Measurements from ENCODE around the gene RSU1. TPM values are rescaled to one million over a fixed set of nuclear protein-coding genes. Genes with fewer than 3 reads are reported as not detected.

The RSU1 gene
- total RNA-seq, 1 donor from 2014 or later: 77.8 TPM

DNA sequence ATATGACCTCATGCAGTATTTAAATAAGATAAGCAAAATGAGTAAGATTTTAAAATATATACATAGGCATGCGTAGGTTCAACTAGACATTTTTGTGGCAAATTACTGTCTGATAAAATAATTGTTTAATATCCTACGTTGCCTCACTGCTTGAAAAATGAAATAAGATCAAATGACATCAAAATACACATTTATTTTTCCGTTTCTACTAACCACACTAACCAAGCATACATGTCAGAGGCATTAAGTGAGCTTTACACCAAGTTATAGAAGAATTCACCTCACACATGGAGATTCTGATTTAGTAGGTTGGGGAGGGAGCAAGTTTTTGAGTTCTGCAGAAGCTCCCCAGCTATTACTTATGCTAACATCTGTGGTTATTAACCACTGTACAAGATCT lies 66.8 kb downstream of the RSU1 start:
- Histone ChIP-seq H3K27me3 (no peaks in the 10 kb centered on the region), H3K4me3 (no peak overlapping the region), H3K9me3 (no peaks in the 10 kb centered on the region), H3K4me1 (no peaks in the 10 kb centered on the region), H3K36me3 (peaks cover 52% of the 10 kb centered on the region), H3K27ac (no peak overlapping the region)
- TF ChIP-seq, protein P1, sequence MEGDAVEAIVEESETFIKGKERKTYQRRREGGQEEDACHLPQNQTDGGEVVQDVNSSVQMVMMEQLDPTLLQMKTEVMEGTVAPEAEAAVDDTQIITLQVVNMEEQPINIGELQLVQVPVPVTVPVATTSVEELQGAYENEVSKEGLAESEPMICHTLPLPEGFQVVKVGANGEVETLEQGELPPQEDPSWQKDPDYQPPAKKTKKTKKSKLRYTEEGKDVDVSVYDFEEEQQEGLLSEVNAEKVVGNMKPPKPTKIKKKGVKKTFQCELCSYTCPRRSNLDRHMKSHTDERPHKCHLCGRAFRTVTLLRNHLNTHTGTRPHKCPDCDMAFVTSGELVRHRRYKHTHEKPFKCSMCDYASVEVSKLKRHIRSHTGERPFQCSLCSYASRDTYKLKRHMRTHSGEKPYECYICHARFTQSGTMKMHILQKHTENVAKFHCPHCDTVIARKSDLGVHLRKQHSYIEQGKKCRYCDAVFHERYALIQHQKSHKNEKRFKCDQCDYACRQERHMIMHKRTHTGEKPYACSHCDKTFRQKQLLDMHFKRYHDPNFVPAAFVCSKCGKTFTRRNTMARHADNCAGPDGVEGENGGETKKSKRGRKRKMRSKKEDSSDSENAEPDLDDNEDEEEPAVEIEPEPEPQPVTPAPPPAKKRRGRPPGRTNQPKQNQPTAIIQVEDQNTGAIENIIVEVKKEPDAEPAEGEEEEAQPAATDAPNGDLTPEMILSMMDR (IDR thresholded peaks at IDR 0.05): no peak
- intact Hi-C loops (cut with DNase I): no loop called here
- DNase-seq: no peak
- ATAC-seq: no peak

DNA sequence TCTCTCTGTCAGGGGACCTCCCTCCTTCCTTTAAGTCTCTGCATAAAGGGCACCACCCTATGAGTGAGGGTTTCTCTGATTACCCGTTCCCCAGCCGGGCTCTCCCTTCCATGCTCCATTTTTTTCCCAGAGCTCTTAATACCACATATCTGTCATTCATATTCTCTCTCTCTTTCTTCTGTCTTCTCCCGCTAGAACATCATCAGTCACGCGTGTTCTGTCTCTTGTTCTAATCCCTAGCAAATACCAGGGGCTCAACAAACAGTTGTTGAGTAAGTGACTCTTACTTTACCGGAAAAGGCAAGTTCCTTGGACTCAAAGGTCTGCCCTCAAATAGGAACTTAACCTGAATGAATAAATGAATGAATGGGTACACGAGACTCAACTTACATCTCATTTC lies 68.5 kb downstream of the RSU1 start:
- intact Hi-C loops (cut with DNase I): no loop called here
- Histone ChIP-seq H3K27ac (no peak overlapping the region), H3K36me3 (peaks cover 51% of the 10 kb centered on the region), H3K27me3 (no peaks in the 10 kb centered on the region), H3K4me3 (no peak overlapping the region), H3K9me3 (no peaks in the 10 kb centered on the region), H3K4me1 (no peaks in the 10 kb centered on the region)
- ATAC-seq (no peak), DNase-seq (no peak)
- TF ChIP-seq, protein P1 (IDR thresholded peaks at IDR 0.05): no peak

DNA sequence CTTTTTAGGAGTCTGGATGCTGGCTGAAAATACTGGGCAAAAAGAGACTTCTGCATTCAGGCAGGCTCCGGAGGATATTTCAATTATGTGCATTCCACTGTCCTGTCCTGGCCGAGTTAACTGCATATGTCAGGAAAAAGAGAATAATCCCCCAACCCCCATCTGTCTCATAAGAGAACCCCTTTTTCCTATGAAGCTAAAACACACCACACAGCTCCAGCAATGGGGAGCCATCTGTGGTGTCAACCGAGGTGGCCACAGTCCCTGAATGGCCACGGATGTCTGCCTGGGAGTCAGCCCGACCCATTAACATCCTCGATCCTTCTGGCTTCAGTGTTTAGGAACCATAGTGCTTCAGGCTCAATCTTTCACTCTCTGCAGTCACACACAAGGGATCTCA lies 70.4 kb downstream of the RSU1 start:
- Histone ChIP-seq H3K4me1 (no peaks in the 10 kb centered on the region), H3K9me3 (no peaks in the 10 kb centered on the region), H3K36me3 (peaks cover 40% of the 10 kb centered on the region), H3K4me3 (no peak overlapping the region), H3K27ac (no peak overlapping the region), H3K27me3 (no peaks in the 10 kb centered on the region)
- intact Hi-C loops (cut with DNase I): no loop called here
- DNase-seq (no peak), ATAC-seq (no peak)
- TF ChIP-seq, protein P1 (IDR thresholded peaks at IDR 0.05): no peak

DNA sequence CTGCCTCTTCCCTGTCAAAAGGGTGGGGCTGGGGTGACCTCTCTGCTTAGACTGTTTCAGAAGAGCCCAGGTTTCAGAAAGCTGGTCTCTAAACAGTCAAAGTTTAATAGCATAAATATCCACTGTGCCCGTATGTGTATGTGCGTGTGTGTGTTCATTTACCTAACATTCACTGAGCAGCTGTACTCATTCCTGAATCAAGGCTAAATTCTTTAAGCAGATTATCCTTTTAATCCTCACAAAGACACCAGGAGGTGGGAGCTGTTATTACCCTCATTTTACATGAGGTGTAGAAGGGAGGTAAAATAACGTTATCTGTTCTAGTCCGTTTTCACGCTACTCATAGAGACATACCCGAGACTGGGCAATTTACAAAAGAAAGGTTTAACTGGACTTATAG lies 72.2 kb downstream of the RSU1 start:
- ATAC-seq: no peak
- H3K9me3 ChIP-seq: no peaks in the 10 kb centered on the region
- no peak overlapping the region for H3K4me3 ChIP-seq
- intact Hi-C loops (cut with DNase I): no loop called here
- TF ChIP-seq, protein P1 (IDR thresholded peaks at IDR 0.05): no peak
- no peak overlapping the region for H3K27ac ChIP-seq
- H3K4me1 ChIP-seq: no peaks in the 10 kb centered on the region
- DNase-seq: no peak
- H3K36me3 ChIP-seq: peaks cover 23% of the 10 kb centered on the region
- H3K27me3 ChIP-seq: no peaks in the 10 kb centered on the region

DNA sequence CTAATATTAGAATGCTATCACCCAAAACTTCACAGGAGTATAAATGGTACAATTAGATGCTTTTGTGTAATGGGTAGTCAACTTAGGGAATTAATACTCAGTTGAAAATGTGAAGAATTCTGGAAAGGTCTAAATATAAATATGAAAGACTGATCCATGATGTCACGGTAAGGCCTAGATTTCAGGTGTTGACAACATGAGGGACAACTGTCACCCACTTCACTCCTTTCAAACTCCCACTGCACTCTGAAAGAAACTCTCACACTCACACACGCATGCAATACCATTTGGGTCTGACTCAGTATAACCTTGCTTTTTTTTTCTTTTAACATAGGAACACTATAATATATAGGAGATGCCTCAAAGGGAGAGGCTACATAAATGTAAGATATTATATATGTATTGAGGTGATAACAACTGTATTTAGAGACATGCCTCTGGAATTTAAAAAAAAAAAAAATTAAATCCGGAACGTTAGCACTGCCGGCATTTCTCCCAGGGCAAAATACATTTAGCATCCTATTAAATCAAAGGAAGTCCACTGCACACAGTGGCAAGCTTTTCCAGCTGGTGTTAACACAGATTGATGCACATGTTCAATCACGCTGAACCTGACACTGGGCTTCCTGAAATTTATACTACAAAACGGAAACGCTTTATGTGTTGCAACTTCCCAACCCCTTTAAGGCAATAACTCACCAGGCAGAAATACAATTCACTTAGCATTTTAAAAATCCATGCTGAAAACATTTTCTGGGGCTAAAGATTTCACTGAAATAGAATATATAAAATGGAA lies 74.9 kb downstream of the RSU1 start:
- intact Hi-C loops (cut with DNase I): no loop called here
- no peaks in the 10 kb centered on the region for H3K9me3 ChIP-seq
- no peak overlapping the region for H3K27ac ChIP-seq
- DNase-seq: no peak
- no peak for ATAC-seq
- H3K36me3 ChIP-seq: peaks cover 7% of the 10 kb centered on the region
- TF ChIP-seq, protein P1 (IDR thresholded peaks at IDR 0.05): no peak
- no peaks in the 10 kb centered on the region for H3K4me1 ChIP-seq
- no peaks in the 10 kb centered on the region for H3K27me3 ChIP-seq
- no peak overlapping the region for H3K4me3 ChIP-seq

Data from upper lobe of right lung (tissue), 1 donor.